IMR-90 (cell line): Measurements from ENCODE around the gene MCF2L.

Source experiments
- CEBPB ChIP-seq: IDR thresholded peaks from 2 replicates; pipeline ENCODE4 v1.6.1; 2012; ENCODE audit warnings: low read depth, low read length, improper control_type of control experiment
- CTCF ChIP-seq: conservative IDR thresholded peaks from 2 replicates; pipeline ENCODE4 v1.5.1; 2012; ENCODE audit warnings: mild to moderate bottlenecking, low read depth, low read length, improper control_type of control experiment
- POLR2A ChIP-seq: IDR thresholded peaks from 2 replicates; pipeline ENCODE4 v1.6.1; 2012; ENCODE audit warnings: mild to moderate bottlenecking, low read depth, low read length

- TF ChIP-seq CTCF (no peak), CEBPB (no peak), POLR2A (no peak)
These were observed 173.9 kb downstream of the MCF2L start for GRCh38 chr13:113142876-113143275.
